ENCODE measurements around the gene SLC34A1.

- TF ChIP-seq POLR2A (IDR thresholded peaks at IDR 0.05; ENCODE audit: low read length): no peak
- TF ChIP-seq GATA1 (IDR thresholded peaks at IDR 0.05; ENCODE audit: low read depth, low read length): no peak
Measured at GRCh38 chr5:177350776-177351391, 33.4 kb upstream of the SLC34A1 start.
